Neural crest cell (in vitro differentiated cells): Measurements from ENCODE around the gene MAP3K2. TPM values are rescaled to one million over a fixed set of nuclear protein-coding genes. Genes with fewer than 3 reads are reported as not detected.

Experiments used
- DNase-seq: peaks from one replicate; pipeline ENCODE4 v3.0.0; 2021; ENCODE audit warnings: low read depth, mixed read lengths, low spot score
- H3K27ac Mint-ChIP-seq: one replicate; pipeline ENCODE4 v1.8.0; 2021; ENCODE audit warnings: mild to moderate bottlenecking, mixed read lengths; ENCODE audit not compliant: unreplicated experiment
- H3K27me3 Mint-ChIP-seq: 2 replicates; pipeline ENCODE4 v1.8.0; 2021; ENCODE audit warnings: low read depth, mild to moderate bottlenecking, mixed read lengths
- H3K36me3 Mint-ChIP-seq: 2 replicates; pipeline ENCODE4 v1.8.0; 2021; ENCODE audit warnings: low read depth, mild to moderate bottlenecking, mixed read lengths
- H3K4me1 Mint-ChIP-seq: 2 replicates; pipeline ENCODE4 v1.8.0; 2021; ENCODE audit warnings: mixed read lengths
- H3K4me3 Mint-ChIP-seq: one replicate; pipeline ENCODE4 v1.8.0; 2021; ENCODE audit warnings: mild to moderate bottlenecking, mixed read lengths
- H3K9me3 Mint-ChIP-seq: 2 replicates; pipeline ENCODE4 v1.8.0; 2021; ENCODE audit warnings: mixed read lengths
- CTCF ChIP-seq: fragments of 200-600 bp; sonication (generic); conservative IDR thresholded peaks from 2 replicates; pipeline ENCODE4 v1.5.0; 2021; ENCODE audit warnings: antibody characterized with exemption, mild to moderate bottlenecking
- total RNA-seq: library from RNA; stranded (reverse); gene quantifications from 2 replicates; pipeline ENCODE4 v1.2.1, GENCODE V29; 2021

MAP3K2 gene
- total RNA-seq, 1 donor from 2014 or later, result 35.1 TPM

- Mint-ChIP-seq H3K27ac (peak overlapping the region; percentile 50), H3K9me3 (peaks cover 3% of the 10 kb centered on the region), H3K36me3 (peaks cover 5% of the 10 kb centered on the region), H3K4me3 (no peak overlapping the region), H3K27me3 (no peaks in the 10 kb centered on the region), H3K4me1 (no peaks in the 10 kb centered on the region)
- TF ChIP-seq CTCF, result no peak
- DNase-seq, result no peak
These were observed 9.9 kb upstream of the MAP3K2 start for GRCh38 chr2:127397568-127398238.

GRCh38 chr2:127394492-127394891 lies 6.7 kb upstream of the MAP3K2 start:
- H3K27me3 Mint-ChIP-seq, result no peaks in the 10 kb centered on the region
- TF ChIP-seq CTCF, result no peak

GRCh38 chr2:127392828-127393578 lies 5.2 kb upstream of the MAP3K2 start:
- Mint-ChIP-seq H3K27me3 (peaks cover 6% of the 10 kb centered on the region), H3K4me3 (peak overlapping the region; percentile 18), H3K9me3 (peaks cover 3% of the 10 kb centered on the region), H3K36me3 (peaks cover 5% of the 10 kb centered on the region), H3K4me1 (peaks cover 9% of the 10 kb centered on the region), H3K27ac (no peak overlapping the region)
- TF ChIP-seq CTCF, result no peak
- no peak for DNase-seq

More at GRCh38 chr2:127394492-127394891, 6.7 kb upstream of the MAP3K2 start:
- Mint-ChIP-seq H3K36me3 (peaks cover 5% of the 10 kb centered on the region), H3K9me3 (peaks cover 3% of the 10 kb centered on the region), H3K4me3 (no peak overlapping the region), H3K4me1 (no peaks in the 10 kb centered on the region), H3K27ac (no peak overlapping the region)
- no peak for DNase-seq

- DNase-seq, result no peak
- H3K4me1 Mint-ChIP-seq, result peaks cover 10% of the 10 kb centered on the region
- H3K27ac Mint-ChIP-seq, result no peak overlapping the region
- peaks cover 6% of the 10 kb centered on the region for H3K27me3 Mint-ChIP-seq
- TF ChIP-seq CTCF, result no peak
- H3K9me3 Mint-ChIP-seq, result peaks cover 3% of the 10 kb centered on the region
- peaks cover 5% of the 10 kb centered on the region for H3K36me3 Mint-ChIP-seq
- peak overlapping the region; percentile 44 for H3K4me3 Mint-ChIP-seq
These were observed 4.5 kb upstream of the MAP3K2 start for GRCh38 chr2:127392133-127392827.

- DNase-seq, result no peak
- Mint-ChIP-seq H3K4me1 (peaks cover 31% of the 10 kb centered on the region), H3K27me3 (peaks cover 6% of the 10 kb centered on the region), H3K9me3 (peaks cover 3% of the 10 kb centered on the region), H3K4me3 (peak overlapping the region; percentile 50), H3K36me3 (peaks cover 5% of the 10 kb centered on the region), H3K27ac (peak overlapping the region; percentile 47)
- no peak for TF ChIP-seq CTCF
These were observed 2.1 kb upstream of the MAP3K2 start for GRCh38 chr2:127389778-127390435.
